SK-N-MC (cell line): ENCODE measurements around the gene PAQR8.

Experiments used
- DNase-seq: peaks from one replicate; pipeline ENCODE4 v3.0.0-alpha.2; 2011; ENCODE audit warnings: low read depth, low spot score
- H3K27ac ChIP-seq: fragments of 200-600 bp; sonication (generic); 2 replicates; pipeline ENCODE4 v1.5.1; 2016; ENCODE audit warnings: mixed run types
- H3K36me3 ChIP-seq: fragments of 200-600 bp; sonication (generic); 2 replicates; pipeline ENCODE4 v1.6.1; 2017; ENCODE audit warnings: antibody characterized with exemption, low read length, mixed read lengths; ENCODE audit not compliant: insufficient read depth
- H3K4me3 ChIP-seq: fragments of 200-600 bp; sonication (generic); 2 replicates; pipeline ENCODE4 v1.5.1; 2016
- H3K9ac ChIP-seq: fragments of 200-600 bp; sonication (generic); 2 replicates; pipeline ENCODE4 v1.8.0; 2017; ENCODE audit warnings: mixed run types, mixed read lengths; ENCODE audit not compliant: insufficient read length
- H3K9me3 ChIP-seq: fragments of 200-600 bp; sonication (generic); 2 replicates; pipeline ENCODE4 v1.6.1; 2017; ENCODE audit warnings: low read depth, mild to moderate bottlenecking, antibody characterized with exemption, low read length, moderate library complexity, mixed read lengths
- EZH2 ChIP-seq: fragments of 200-600 bp; sonication (generic); IDR thresholded peaks from one replicate; pipeline ENCODE4 v1.6.1; 2017; ENCODE audit warnings: antibody characterized with exemption
- FOXP2 ChIP-seq: optimal IDR thresholded peaks from 2 replicates; pipeline ENCODE3; 2011; ENCODE audit warnings: mild to moderate bottlenecking, moderate library complexity; ENCODE audit not compliant: insufficient read depth; ENCODE audit errors: extremely low read length, control extremely low read depth
- POLR2AphosphoS5 ChIP-seq: IDR thresholded peaks from 2 replicates; pipeline ENCODE4 v1.6.1; 2012; ENCODE audit warnings: mild to moderate bottlenecking, low read depth, low read length, borderline replicate concordance

Gene PAQR8

GRCh38 chr6:52417675-52418111, 55.7 kb downstream of the PAQR8 start:
- Histone ChIP-seq H3K9ac (no peak overlapping the region), H3K36me3 (no peaks in the 10 kb centered on the region)
- TF ChIP-seq EZH2 (no peak), POLR2AphosphoS5 (no peak), FOXP2 (no peak)

GRCh38 chr6:52418606-52419005, 56.7 kb downstream of the PAQR8 start:
- H3K27ac ChIP-seq = no peak overlapping the region
- DNase-seq = no peak
- H3K36me3 ChIP-seq = no peaks in the 10 kb centered on the region
- no peaks in the 10 kb centered on the region for H3K9me3 ChIP-seq
- H3K4me3 ChIP-seq = no peak overlapping the region
- no peak for TF ChIP-seq FOXP2
- no peak for TF ChIP-seq POLR2AphosphoS5
- TF ChIP-seq EZH2 = no peak
- H3K9ac ChIP-seq = no peak overlapping the region

More at GRCh38 chr6:52417675-52418111, 55.7 kb downstream of the PAQR8 start:
- Histone ChIP-seq H3K4me3 (no peak overlapping the region), H3K27ac (0 out of 2 replicates have a peak overlapping the region, but pooled peaks have one; percentile 3), H3K9me3 (no peaks in the 10 kb centered on the region)
- DNase-seq = no peak

- Histone ChIP-seq H3K9ac (peak within 1 kb of the TSS; percentile 95), H3K27ac (peak within 1 kb of the TSS; percentile 49), H3K9me3 (no peaks in the 10 kb centered on the region), H3K4me3 (peak within 1 kb of the TSS; percentile 90), H3K36me3 (no peaks in the 10 kb centered on the region)
- TF ChIP-seq POLR2AphosphoS5 (peak; percentile 99), EZH2 (no peak)
- DNase-seq = peak; percentile 76
Observed at GRCh38 chr6:52419809-52420667, 58.1 kb downstream of the PAQR8 start, which contains the start of gene EFHC1. Gene EFHC1, plus strand, starts transcription at chr6:52420342. Its CDS starts 69 bp downstream, at chr6:52420411.

- DNase-seq = no peak
- no peaks in the 10 kb centered on the region for H3K36me3 ChIP-seq
- H3K27ac ChIP-seq = no peak overlapping the region
- peak overlapping the region; percentile 66 for H3K9ac ChIP-seq
- peak overlapping the region; percentile 90 for H3K4me3 ChIP-seq
- no peaks in the 10 kb centered on the region for H3K9me3 ChIP-seq
- TF ChIP-seq POLR2AphosphoS5 (no peak), FOXP2 (no peak), EZH2 (no peak)
Observed at GRCh38 chr6:52420668-52421358, 58.9 kb downstream of the PAQR8 start.

GRCh38 chr6:52422156-52422555, 60.2 kb downstream of the PAQR8 start:
- no peak overlapping the region for H3K27ac ChIP-seq
- TF ChIP-seq POLR2AphosphoS5 (no peak), FOXP2 (no peak), EZH2 (no peak)

GRCh38 chr6:52423448-52423847, 61.5 kb downstream of the PAQR8 start:
- no peak for TF ChIP-seq POLR2AphosphoS5
- no peak for TF ChIP-seq EZH2
- TF ChIP-seq FOXP2 = no peak
- Histone ChIP-seq H3K4me3 (no peak overlapping the region), H3K9me3 (no peaks in the 10 kb centered on the region), H3K36me3 (no peaks in the 10 kb centered on the region), H3K9ac (no peak overlapping the region), H3K27ac (no peak overlapping the region)
- no peak for DNase-seq

More at GRCh38 chr6:52422156-52422555, 60.2 kb downstream of the PAQR8 start:
- Histone ChIP-seq H3K36me3 (no peaks in the 10 kb centered on the region), H3K9me3 (no peaks in the 10 kb centered on the region), H3K9ac (no peak overlapping the region), H3K4me3 (no peak overlapping the region)
- DNase-seq = no peak

GRCh38 chr6:52423971-52424381, 62.0 kb downstream of the PAQR8 start:
- H3K36me3 ChIP-seq = no peaks in the 10 kb centered on the region
- DNase-seq = no peak
- H3K9ac ChIP-seq = no peak overlapping the region
- H3K4me3 ChIP-seq = no peak overlapping the region
- no peaks in the 10 kb centered on the region for H3K9me3 ChIP-seq
- no peak for TF ChIP-seq EZH2
- no peak for TF ChIP-seq FOXP2
- no peak for TF ChIP-seq POLR2AphosphoS5
- H3K27ac ChIP-seq = no peak overlapping the region

GRCh38 chr6:52424513-52424912, 62.6 kb downstream of the PAQR8 start:
- no peak overlapping the region for H3K27ac ChIP-seq
- no peak for DNase-seq
- H3K36me3 ChIP-seq = no peaks in the 10 kb centered on the region
- TF ChIP-seq POLR2AphosphoS5 (no peak), FOXP2 (no peak), EZH2 (no peak)
- H3K9ac ChIP-seq = no peak overlapping the region
- no peak overlapping the region for H3K4me3 ChIP-seq
- H3K9me3 ChIP-seq = no peaks in the 10 kb centered on the region
